Heart right ventricle (tissue), 16 donors: Measurements from ENCODE around the gene BDKRB2. TPM values are rescaled to one million over a fixed set of nuclear protein-coding genes. Genes with fewer than 3 reads are reported as not detected.

ENCODE experiments used
- ATAC-seq, 8 donors: fragments of 200-7000 bp; cut with Tn5 transposase; one replicate each; pipeline ENCODE4 v1.9.1; 2020; ENCODE audit warnings: mild to moderate bottlenecking in 8 of 8, moderate library complexity in 8 of 8, moderate number of reproducible peaks in 1 of 8
- DNase-seq, 2 donors: peaks; one replicate each; pipeline ENCODE4 v3.0.0-alpha.2; 2020
- H3K27ac ChIP-seq, 10 donors: fragments of 200-600 bp; sonication (generic) in 2 of 10; one replicate each; pipeline versions ENCODE4 v1.5.0 to v1.8.0; 2020 to 2022; ENCODE audit warnings: mild to moderate bottlenecking in 3 of 10
- H3K27me3 ChIP-seq, 7 donors: fragments of 200-600 bp; one replicate each; pipeline ENCODE4 v1.8.0; 2021 to 2022; ENCODE audit warnings: mild to moderate bottlenecking in 2 of 7
- H3K36me3 ChIP-seq, 9 donors: fragments of 200-600 bp; sonication (generic) in 1 of 9; one replicate each; pipeline versions ENCODE4 v1.5.0 to v1.8.0; 2020 to 2022; ENCODE audit warnings: mild to moderate bottlenecking in 2 of 9
- H3K4me1 ChIP-seq, 9 donors: fragments of 200-600 bp; sonication (generic) in 1 of 9; one replicate each; pipeline versions ENCODE4 v1.5.0 to v1.8.0; 2020 to 2022; ENCODE audit warnings: mild to moderate bottlenecking in 4 of 9
- H3K4me3 ChIP-seq, 10 donors: fragments of 200-600 bp; sonication (generic) in 2 of 10; one replicate each; pipeline versions ENCODE4 v1.5.0 to v1.8.0; 2020 to 2022; ENCODE audit warnings: mild to moderate bottlenecking in 7 of 10, moderate library complexity in 2 of 10
- H3K9me3 ChIP-seq, 11 donors: fragments of 200-600 bp in 10 of 11; sonication (generic) in 2 of 11; one replicate each; pipeline versions ENCODE4 v1.5.0 to v1.8.0; 2013 to 2022; ENCODE audit warnings: mild to moderate bottlenecking in 2 of 11, control low read depth in 1 of 11, moderate library complexity in 1 of 11
- CTCF ChIP-seq, 9 donors: fragments of 200-600 bp; sonication (generic) in 2 of 9; IDR thresholded peaks; one replicate each; pipeline versions ENCODE4 v1.5.0 to v1.8.0; 2021 to 2022; ENCODE audit warnings: antibody characterized with exemption in 9 of 9, mild to moderate bottlenecking in 5 of 9, moderate library complexity in 1 of 9
- WGBS, 2 donors: extraction: QIAGEN DNeasy Blood & Tissue Kit; methylation state at CpG; one replicate each; pipeline ENCODE4 v1.1.7; 2013; ENCODE audit warnings: inconsistent platforms in 1 of 2; 5-methylcytosine and 5-hydroxymethylcytosine counted together
- intact Hi-C, 10 donors: fragments of 100-400 bp; cut with DNase I; formaldehyde crosslinking; loops; one replicate each; pipeline versions ENCODE4 v1.11.1 to v1.14.2; 2022
- polyA plus RNA-seq, 2 donors: library from polyadenylated mRNA; stranded (reverse); fragments of 200-250 nt; gene quantifications; one replicate each; pipeline ENCODE4 v1.2.3, GENCODE V29; 2013
- total RNA-seq, 10 donors: library from RNA; stranded (reverse); fragmentation: NEBNext Ultra II Directional in 3 of 10; extraction: Animal tissue kit (Norgen Biotek cat#: 25700) in 3 of 10; gene quantifications; one replicate each; pipeline versions ENCODE4 v1.2.1 to v1.2.4, GENCODE V29; 2021 to 2023
- donor health status: Arrhythmogenic right ventricular cardiomyopathy.
- donor health status: ischemic (EF 13 %, LVEDD 7.1; RV severe dilation, severe dysfunction).
- donor health status: healthy with polysubstance abuse.
- donor health status: DM: no; HTN: yes; CAD: no.
- donor health status: DM: no; HTN: no; CAD: no.
- donor health status: ischemic (EF 25% LVEDD 6.9; RV normal size, moderate dysfunction).
- donor health status: ischemic (EF 25% LVEDD 5.7; RV mildly dilated, moderate dysfunction).
- donor health status: healthy.
- donor health status: DM: yes; HTN: yes; CAD: no.
- donor health status: Ischemic cardiomyopathy.
- donor health status: ischemic (EF 35%, LVEDD 5.7; RV mildly dilated, moderate dysfunction).
- donor health status: nonischemic (EF 11% LVEDD 7.7; RV severe dilation, severe dysfunction).
- donor health status: DM: yes; HTN: yes; CAD: no.
- donor health status: PGD.
- donor health status: ischemic (EF 29% LVEDD 5.4; RV normal size, mild dysfunction).
- donor health status: nonischemic (EF 23%, LVEDD 6.1; RV moderate dilation, normal function).

Gene BDKRB2
- total and polyA plus RNA-seq, 12 donors = 0.19 to 3.6 (median 0.59) TPM

GRCh38 chr14:96227428-96227827 lies 22.8 kb downstream of the BDKRB2 start:
- no peak for DNase-seq
- 86 to 87% methylated on average over 7 of the region's 7 CpGs for WGBS, 2 donors
- Histone ChIP-seq H3K4me1 (peaks cover 0 to 18% (median 0%) of the 10 kb centered on the region in 9 donors), H3K27me3 (peaks cover 0 to under 1% (median 0%) of the 10 kb centered on the region in 7 donors), H3K4me3 (no peak overlapping the region), H3K27ac (no peak overlapping the region), H3K36me3 (no peaks in the 10 kb centered on the region), H3K9me3 (peaks cover 0 to 14% (median 0%) of the 10 kb centered on the region in 11 donors)
- no peak for ATAC-seq
- intact Hi-C loops = no loop called here
- no peak for TF ChIP-seq CTCF (IDR thresholded peaks at IDR 0.05)

- Histone ChIP-seq H3K4me1 (peaks cover 0 to 18% (median 0%) of the 10 kb centered on the region in 9 donors), H3K27ac (no peak overlapping the region), H3K27me3 (peaks cover 0 to 3% (median 0%) of the 10 kb centered on the region in 7 donors), H3K36me3 (no peaks in the 10 kb centered on the region), H3K9me3 (peaks cover 0 to 14% (median 0%) of the 10 kb centered on the region in 11 donors), H3K4me3 (no peak overlapping the region)
- no peak for ATAC-seq
- TF ChIP-seq CTCF (IDR thresholded peaks at IDR 0.05) = no peak
- no peak for DNase-seq
- WGBS, 2 donors = 82 to 86% methylated on average over 6 of the region's 6 CpGs
- intact Hi-C loops = no loop called here
Observed at GRCh38 chr14:96229315-96229714, 24.7 kb downstream of the BDKRB2 start.

GRCh38 chr14:96231056-96231455 lies 26.4 kb downstream of the BDKRB2 start:
- DNase-seq (no peak), ATAC-seq (no peak)
- no peak overlapping the region for H3K27ac ChIP-seq
- H3K27me3 ChIP-seq = peaks cover 0 to 11% (median 0%) of the 10 kb centered on the region in 7 donors
- peaks cover 0 to 12% (median 0%) of the 10 kb centered on the region in 9 donors for H3K4me1 ChIP-seq
- H3K9me3 ChIP-seq = peaks cover 0 to 14% (median 0%) of the 10 kb centered on the region in 11 donors
- H3K36me3 ChIP-seq = no peaks in the 10 kb centered on the region
- intact Hi-C loops = no loop called here
- no peak overlapping the region for H3K4me3 ChIP-seq
- 77 to 81% methylated on average over 4 of the region's 4 CpGs for WGBS, 2 donors
- no peak for TF ChIP-seq CTCF (IDR thresholded peaks at IDR 0.05)

GRCh38 chr14:96231526-96232130 lies 27.0 kb downstream of the BDKRB2 start:
- no peak overlapping the region for H3K4me3 ChIP-seq
- H3K4me1 ChIP-seq = peaks cover 0 to 11% (median 0%) of the 10 kb centered on the region in 9 donors
- H3K27me3 ChIP-seq = peaks cover 0 to 17% (median under 1%) of the 10 kb centered on the region in 7 donors
- no peak overlapping the region for H3K27ac ChIP-seq
- peaks cover 0 to 14% (median 0%) of the 10 kb centered on the region in 11 donors for H3K9me3 ChIP-seq
- no peak for TF ChIP-seq CTCF (IDR thresholded peaks at IDR 0.05)
- WGBS, 2 donors = 74 to 84% methylated on average over 12 of the region's 12 CpGs
- no peak for DNase-seq
- no peak for ATAC-seq
- intact Hi-C loops = no loop called here
- H3K36me3 ChIP-seq = no peaks in the 10 kb centered on the region
